DND-41 (cell line): ENCODE results near the gene PDLIM7.

Experiments
- ATAC-seq: fragments of 200-7000 bp; cut with Tn5 transposase; 3 replicates; pipeline ENCODE4 v1.9.1; 2021; ENCODE audit warnings: low read depth; ENCODE audit not compliant: insufficient read depth
- DNase-seq: peaks from one replicate; pipeline ENCODE4 v3.0.0-alpha.2; 2020
- H2AFZ ChIP-seq: 2 replicates; pipeline ENCODE4 v1.6.0; 2012; ENCODE audit warnings: low read depth, low read length
- H3K27ac ChIP-seq: 2 replicates; pipeline ENCODE4 v1.5.1; 2012; ENCODE audit warnings: low read length, inconsistent platforms
- H3K27me3 ChIP-seq: fragments of 200-600 bp; sonication (generic); 2 replicates; pipeline ENCODE4 v1.6.0; 2012; ENCODE audit warnings: low read length, mild to moderate bottlenecking, inconsistent platforms; ENCODE audit not compliant: insufficient read depth, poor library complexity
- H3K36me3 ChIP-seq: 2 replicates; pipeline ENCODE4 v1.5.1; 2012; ENCODE audit warnings: low read length, inconsistent platforms; ENCODE audit not compliant: insufficient read depth
- H3K4me1 ChIP-seq: 2 replicates; pipeline ENCODE4 v1.5.1; 2012; ENCODE audit warnings: mild to moderate bottlenecking, low read length; ENCODE audit not compliant: insufficient read depth
- H3K4me2 ChIP-seq: 2 replicates; pipeline ENCODE4 v1.6.0; 2012; ENCODE audit warnings: mild to moderate bottlenecking, moderate library complexity, low read length, inconsistent platforms; ENCODE audit not compliant: insufficient read depth
- H3K4me3 ChIP-seq, 2 experiments: fragments of 200-600 bp in 1 of 2; shearing (Covaris generic) in 1 of 2; 2 replicates each; pipeline ENCODE4 v1.5.1; 2012 to 2016; ENCODE audit warnings: inconsistent platforms in 2 of 2, low read length in 2 of 2, mild to moderate bottlenecking in 2 of 2, low read depth in 1 of 2, moderate library complexity in 1 of 2
- H3K79me2 ChIP-seq: 2 replicates; pipeline ENCODE4 v1.6.0; 2012; ENCODE audit warnings: low read length, inconsistent platforms; ENCODE audit not compliant: insufficient read depth
- H3K9ac ChIP-seq: 2 replicates; pipeline ENCODE4 v1.6.0; 2012; ENCODE audit warnings: low read depth, mild to moderate bottlenecking, inconsistent platforms, low read length, moderate library complexity
- H3K9me3 ChIP-seq: 2 replicates; pipeline ENCODE4 v1.5.1; 2012; ENCODE audit warnings: low read length, moderate library complexity, mild to moderate bottlenecking, inconsistent platforms; ENCODE audit not compliant: insufficient read depth, severe bottlenecking
- H4K20me1 ChIP-seq: 2 replicates; pipeline ENCODE4 v1.6.0; 2012; ENCODE audit warnings: low read length; ENCODE audit not compliant: insufficient read depth
- CTCF ChIP-seq: IDR thresholded peaks from 2 replicates; pipeline ENCODE4 v1.5.1; 2012; ENCODE audit warnings: borderline replicate concordance, low read length, moderate library complexity, mild to moderate bottlenecking; ENCODE audit not compliant: poor library complexity, severe bottlenecking; ENCODE audit errors: extremely low read depth
- EZH2 ChIP-seq: IDR thresholded peaks from 3 replicates; pipeline ENCODE4 v1.6.1; 2012; ENCODE audit warnings: borderline replicate concordance, low read depth, mild to moderate bottlenecking, moderate library complexity, low read length, inconsistent platforms; ENCODE audit not compliant: severe bottlenecking

Gene PDLIM7

GRCh38 chr5:177542816-177543465 is 45.5 kb upstream of the PDLIM7 start:
- peaks cover 69% of the 10 kb centered on the region for H3K79me2 ChIP-seq

GRCh38 chr5:177540438-177540837 is 43.0 kb upstream of the PDLIM7 start:
- Histone ChIP-seq H4K20me1 (peaks cover 53% of the 10 kb centered on the region), H2AFZ (no peak overlapping the region), H3K9ac (no peak overlapping the region), H3K9me3 (no peaks in the 10 kb centered on the region), H3K79me2 (peaks cover 47% of the 10 kb centered on the region), H3K36me3 (peaks cover 78% of the 10 kb centered on the region), H3K27ac (no peak overlapping the region), H3K4me2 (no peak overlapping the region), H3K4me1 (no peaks in the 10 kb centered on the region), H3K27me3 (no peaks in the 10 kb centered on the region), H3K4me3 (no peak overlapping the region)
- no peak for TF ChIP-seq EZH2
- no peak for TF ChIP-seq CTCF
- no peak for DNase-seq
- no peak for ATAC-seq

More at GRCh38 chr5:177542816-177543465, 45.5 kb upstream of the PDLIM7 start:
- H3K36me3 ChIP-seq, result peaks cover 75% of the 10 kb centered on the region
- no peaks in the 10 kb centered on the region for H3K9me3 ChIP-seq
- no peak overlapping the region for H3K27ac ChIP-seq
- H4K20me1 ChIP-seq, result peaks cover 62% of the 10 kb centered on the region
- no peak overlapping the region for H3K4me3 ChIP-seq
- no peaks in the 10 kb centered on the region for H3K27me3 ChIP-seq
- ATAC-seq (no peak), DNase-seq (no peak)
- TF ChIP-seq CTCF (no peak), EZH2 (no peak)
- no peak overlapping the region for H3K9ac ChIP-seq
- H3K4me1 ChIP-seq, result no peaks in the 10 kb centered on the region
- H2AFZ ChIP-seq, result no peak overlapping the region
- no peak overlapping the region for H3K4me2 ChIP-seq

- H3K4me3 ChIP-seq, result no peak overlapping the region
- H4K20me1 ChIP-seq, result peaks cover 53% of the 10 kb centered on the region
- H3K36me3 ChIP-seq, result peaks cover 84% of the 10 kb centered on the region
- no peaks in the 10 kb centered on the region for H3K9me3 ChIP-seq
- H3K4me1 ChIP-seq, result no peaks in the 10 kb centered on the region
- no peak overlapping the region for H3K4me2 ChIP-seq
- peaks cover 43% of the 10 kb centered on the region for H3K79me2 ChIP-seq
- H3K9ac ChIP-seq, result no peak overlapping the region
- ATAC-seq (no peak), DNase-seq (no peak)
- H3K27ac ChIP-seq, result no peak overlapping the region
- no peak overlapping the region for H2AFZ ChIP-seq
- H3K27me3 ChIP-seq, result no peaks in the 10 kb centered on the region
- no peak for TF ChIP-seq CTCF
- no peak for TF ChIP-seq EZH2
Measured at GRCh38 chr5:177539411-177539810, 42.0 kb upstream of the PDLIM7 start.
